ENCODE measurements around the gene LLGL2.

DNA sequence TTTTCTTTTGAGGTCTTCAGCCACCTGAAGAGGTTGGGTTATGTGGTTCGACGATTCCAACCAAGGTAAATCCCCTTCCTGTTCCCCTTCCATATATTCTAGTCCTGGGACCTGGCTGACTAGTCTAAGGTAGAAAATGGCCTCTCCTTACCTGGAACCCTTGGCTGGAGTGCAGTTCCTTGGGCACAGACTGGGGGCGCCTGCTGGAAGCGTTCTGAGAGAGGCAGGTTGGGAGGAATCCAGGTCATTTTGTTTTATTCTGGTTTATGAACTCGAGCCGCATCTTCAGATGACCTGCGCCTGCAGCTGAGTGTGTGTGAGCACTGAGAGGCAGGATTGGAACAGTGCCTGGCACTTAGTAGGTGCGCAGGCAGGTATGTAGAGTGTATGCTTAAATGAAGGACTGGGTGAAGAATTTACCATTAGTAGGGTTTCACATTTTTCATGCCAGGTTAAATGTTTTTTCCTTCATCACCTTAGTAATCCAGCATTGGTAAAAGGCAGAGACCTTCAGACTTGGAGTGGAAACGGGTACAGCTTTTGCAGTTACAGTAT lies 6.4 kb upstream of the LLGL2 start:
- TF ChIP-seq, protein P1, sequence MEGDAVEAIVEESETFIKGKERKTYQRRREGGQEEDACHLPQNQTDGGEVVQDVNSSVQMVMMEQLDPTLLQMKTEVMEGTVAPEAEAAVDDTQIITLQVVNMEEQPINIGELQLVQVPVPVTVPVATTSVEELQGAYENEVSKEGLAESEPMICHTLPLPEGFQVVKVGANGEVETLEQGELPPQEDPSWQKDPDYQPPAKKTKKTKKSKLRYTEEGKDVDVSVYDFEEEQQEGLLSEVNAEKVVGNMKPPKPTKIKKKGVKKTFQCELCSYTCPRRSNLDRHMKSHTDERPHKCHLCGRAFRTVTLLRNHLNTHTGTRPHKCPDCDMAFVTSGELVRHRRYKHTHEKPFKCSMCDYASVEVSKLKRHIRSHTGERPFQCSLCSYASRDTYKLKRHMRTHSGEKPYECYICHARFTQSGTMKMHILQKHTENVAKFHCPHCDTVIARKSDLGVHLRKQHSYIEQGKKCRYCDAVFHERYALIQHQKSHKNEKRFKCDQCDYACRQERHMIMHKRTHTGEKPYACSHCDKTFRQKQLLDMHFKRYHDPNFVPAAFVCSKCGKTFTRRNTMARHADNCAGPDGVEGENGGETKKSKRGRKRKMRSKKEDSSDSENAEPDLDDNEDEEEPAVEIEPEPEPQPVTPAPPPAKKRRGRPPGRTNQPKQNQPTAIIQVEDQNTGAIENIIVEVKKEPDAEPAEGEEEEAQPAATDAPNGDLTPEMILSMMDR (IDR thresholded peaks at IDR 0.05) = no peak
- no peak for TF ChIP-seq POLR2A (IDR thresholded peaks at IDR 0.05)
- TF ChIP-seq EP300 (IDR thresholded peaks at IDR 0.05) = no peak
